GM19328 (cell line): ENCODE results near the gene FIP1L1.
"Not testable (repeated sequence)": the region's sequence is repeated elsewhere in the genome, so short reads cannot be mapped to it uniquely, and the experiment has no call there.

Experiments
- ATAC-seq: cut with Tn5 transposase; IDR thresholded peaks from one replicate; pipeline ENCODE4 v1.9.1; 2021; ENCODE audit warnings: mild to moderate bottlenecking, moderate library complexity; ENCODE audit not compliant: unreplicated experiment

The FIP1L1 gene, protein sequence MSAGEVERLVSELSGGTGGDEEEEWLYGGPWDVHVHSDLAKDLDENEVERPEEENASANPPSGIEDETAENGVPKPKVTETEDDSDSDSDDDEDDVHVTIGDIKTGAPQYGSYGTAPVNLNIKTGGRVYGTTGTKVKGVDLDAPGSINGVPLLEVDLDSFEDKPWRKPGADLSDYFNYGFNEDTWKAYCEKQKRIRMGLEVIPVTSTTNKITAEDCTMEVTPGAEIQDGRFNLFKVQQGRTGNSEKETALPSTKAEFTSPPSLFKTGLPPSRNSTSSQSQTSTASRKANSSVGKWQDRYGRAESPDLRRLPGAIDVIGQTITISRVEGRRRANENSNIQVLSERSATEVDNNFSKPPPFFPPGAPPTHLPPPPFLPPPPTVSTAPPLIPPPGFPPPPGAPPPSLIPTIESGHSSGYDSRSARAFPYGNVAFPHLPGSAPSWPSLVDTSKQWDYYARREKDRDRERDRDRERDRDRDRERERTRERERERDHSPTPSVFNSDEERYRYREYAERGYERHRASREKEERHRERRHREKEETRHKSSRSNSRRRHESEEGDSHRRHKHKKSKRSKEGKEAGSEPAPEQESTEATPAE

DNA sequence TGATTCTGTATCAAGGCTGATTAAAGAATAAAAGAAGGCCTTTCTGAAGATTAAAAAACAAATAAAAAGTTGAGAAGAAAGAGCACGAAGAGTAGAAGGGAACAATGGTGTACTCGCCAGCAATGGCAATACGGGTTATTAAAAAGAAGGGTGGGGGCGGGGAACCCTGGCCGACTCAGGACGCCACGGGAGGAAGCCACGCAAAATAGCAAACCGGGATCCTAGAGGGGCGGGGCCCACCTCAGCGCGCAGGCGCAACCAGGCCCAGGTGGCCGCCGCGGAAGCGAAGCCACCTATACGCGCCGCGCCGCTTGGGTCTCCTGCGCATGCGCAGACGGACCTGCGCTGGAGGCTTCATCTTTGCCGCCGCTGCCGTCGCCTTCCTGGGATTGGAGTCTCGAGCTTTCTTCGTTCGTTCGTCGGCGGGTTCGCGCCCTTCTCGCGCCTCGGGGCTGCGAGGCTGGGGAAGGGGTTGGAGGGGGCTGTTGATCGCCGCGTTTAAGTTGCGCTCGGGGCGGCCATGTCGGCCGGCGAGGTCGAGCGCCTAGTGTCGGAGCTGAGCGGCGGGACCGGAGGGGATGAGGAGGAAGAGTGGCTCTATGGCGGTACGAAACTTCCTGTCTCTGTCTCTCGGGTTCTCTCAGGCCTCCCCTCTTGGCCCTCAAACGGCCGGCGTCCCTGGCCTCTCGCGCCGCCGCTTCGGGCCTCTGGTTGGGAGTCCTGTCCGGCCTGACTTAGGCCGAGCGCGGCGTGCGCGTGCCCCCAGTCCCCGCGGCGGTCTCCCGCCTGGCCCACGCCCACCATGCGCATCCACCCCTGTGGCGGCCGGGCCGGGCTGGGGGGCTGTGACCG lies at the start of gene FIP1L1:
Gene FIP1L1 (plus strand): TSS at position 323 of the 852 bp plus-strand sequence. CDS start 198 bp downstream, at position 521.
- ATAC-seq, result peak; percentile 86

- ATAC-seq, result not testable (repeated sequence)
Measured at GRCh38 chr4:53334916-53335315, 42.5 kb upstream of the FIP1L1 start.

- not testable (repeated sequence) for ATAC-seq
Measured at GRCh38 chr4:53340145-53340544, 37.3 kb upstream of the FIP1L1 start.

- not testable (repeated sequence) for ATAC-seq
Measured at GRCh38 chr4:53346392-53346791, 31.0 kb upstream of the FIP1L1 start.

DNA sequence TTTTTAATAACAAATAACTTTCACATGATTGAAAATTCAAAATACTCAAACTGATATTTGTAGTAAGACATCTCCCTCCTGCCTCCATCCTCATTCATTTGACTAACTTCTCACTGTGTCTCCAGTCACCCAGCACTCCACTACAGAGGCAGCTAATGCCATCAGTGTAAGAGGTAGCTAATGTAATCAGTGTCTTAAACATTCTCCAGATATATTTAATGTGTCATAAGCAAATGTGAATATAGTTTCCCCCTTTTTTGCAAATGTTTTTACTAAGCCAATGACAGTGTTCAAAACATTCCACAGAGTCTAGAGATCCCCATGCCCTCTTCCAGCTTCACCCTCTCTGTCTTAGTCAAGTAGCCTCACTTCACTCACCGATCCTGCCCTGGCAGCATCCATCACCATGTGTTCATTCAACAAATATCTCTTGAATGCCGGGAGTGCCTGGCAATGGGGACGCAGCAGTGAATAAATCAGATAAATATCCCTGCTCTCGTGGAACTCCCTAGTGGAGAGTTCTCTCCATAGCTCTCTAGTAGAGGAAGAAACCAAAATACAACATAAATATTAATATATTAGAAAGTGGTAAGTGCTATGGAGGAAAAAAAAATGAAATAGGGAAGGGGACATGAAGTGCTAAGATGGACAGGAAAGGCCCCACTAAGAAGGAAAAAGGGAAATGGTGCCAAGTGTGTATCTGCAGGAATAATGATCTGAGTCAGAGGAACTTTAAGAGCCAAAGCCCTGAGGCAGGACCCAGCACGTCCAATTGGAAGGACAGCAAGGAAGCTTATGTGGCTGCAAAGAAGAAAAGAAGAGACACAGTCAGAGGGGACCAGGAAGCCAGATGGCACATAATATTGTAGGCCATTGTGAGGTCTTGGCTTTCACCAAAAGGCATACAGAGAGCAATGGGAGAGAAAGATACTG lies 30.3 kb upstream of the FIP1L1 start:
- no peak for ATAC-seq

DNA sequence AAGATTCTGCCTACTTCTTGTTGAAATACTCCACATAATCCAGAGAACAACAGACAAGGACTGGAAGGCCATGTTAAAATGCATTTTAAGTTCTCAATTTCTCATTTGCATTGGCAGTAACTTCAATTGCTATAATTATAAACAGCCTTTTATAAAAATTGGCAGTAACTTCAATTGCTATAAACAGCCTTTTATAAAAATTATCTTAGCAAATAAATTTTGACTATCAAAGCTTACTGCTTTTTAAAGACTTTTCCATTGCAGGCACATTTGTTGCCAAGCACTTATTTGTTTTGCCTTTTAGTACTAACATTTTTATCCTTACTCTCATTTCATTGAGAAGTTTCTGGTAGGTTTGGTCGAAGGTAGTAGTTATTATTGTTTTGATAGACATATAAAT lies 29.4 kb upstream of the FIP1L1 start:
- no peak for ATAC-seq

DNA sequence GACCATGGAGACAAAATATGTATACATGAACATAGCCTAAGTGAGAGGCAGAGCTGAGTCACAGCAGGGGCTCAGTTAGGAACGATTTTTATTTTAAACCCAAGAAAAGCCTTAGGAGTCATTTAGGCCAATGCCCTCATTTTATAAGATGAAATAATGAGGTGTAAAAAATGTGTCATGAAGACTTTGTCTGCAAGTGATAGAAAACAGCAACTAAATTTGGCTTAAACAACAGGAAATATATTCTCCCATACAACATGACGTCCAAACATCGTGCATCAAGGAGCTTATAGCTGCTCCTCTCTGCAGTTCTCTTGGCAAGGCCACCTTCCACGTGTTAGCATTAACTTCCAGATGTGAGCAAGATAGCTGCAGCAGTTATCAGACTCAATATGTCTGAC lies 28.4 kb upstream of the FIP1L1 start:
- no peak for ATAC-seq

GRCh38 chr4:53354012-53354722 lies 23.3 kb upstream of the FIP1L1 start:
- ATAC-seq, result no peak

DNA sequence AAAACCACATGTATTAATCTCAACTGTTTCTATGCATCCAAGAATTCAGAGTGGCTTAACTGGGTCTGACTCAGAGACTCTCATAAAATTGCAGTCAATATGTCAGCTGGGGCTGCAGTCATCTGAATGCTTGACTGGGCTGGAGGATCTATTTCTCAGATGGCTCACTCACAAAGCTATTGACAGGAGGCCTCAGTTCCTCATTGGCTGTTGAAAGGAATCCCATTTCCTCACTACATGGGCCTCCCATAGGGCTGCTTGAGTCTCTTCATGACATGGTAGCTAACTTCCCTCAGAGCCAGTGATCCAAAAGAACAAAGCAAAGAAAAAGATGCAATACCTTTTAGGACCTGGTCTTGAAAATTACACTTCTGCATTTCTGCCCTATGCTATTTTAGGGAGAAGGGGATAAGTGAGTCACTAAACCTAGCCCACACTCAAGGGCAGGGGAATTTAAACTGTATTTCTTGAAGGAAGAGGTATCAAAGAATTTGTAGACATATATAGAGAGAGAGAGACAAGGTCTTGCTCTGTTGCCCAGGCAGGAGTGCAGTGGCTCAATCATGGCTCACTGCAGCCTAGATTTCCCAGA lies 21.4 kb upstream of the FIP1L1 start:
- ATAC-seq, result no peak

GRCh38 chr4:53361451-53361850 lies 16.0 kb upstream of the FIP1L1 start:
- ATAC-seq, result no peak

DNA sequence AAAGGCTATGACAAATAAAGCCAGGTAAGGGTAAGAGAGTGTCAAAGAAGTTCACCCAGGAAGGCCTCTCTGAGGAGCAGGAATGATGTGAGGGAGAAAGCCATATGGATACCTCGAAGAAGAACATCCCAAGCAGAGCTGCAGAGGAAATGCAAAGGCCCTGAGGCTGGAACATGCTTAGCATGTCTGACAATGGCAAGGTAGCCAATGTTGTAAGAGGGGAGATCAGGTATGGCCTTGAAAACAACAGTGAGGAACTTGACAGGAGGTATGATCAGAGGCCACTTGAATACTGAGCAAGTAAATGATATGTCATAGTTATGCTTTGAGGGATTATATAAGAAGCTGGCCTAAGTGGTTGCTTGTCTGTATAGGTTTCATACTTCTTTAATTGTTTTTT lies 15.3 kb upstream of the FIP1L1 start:
- ATAC-seq, result no peak

GRCh38 chr4:53364624-53365023 lies 12.8 kb upstream of the FIP1L1 start:
- no peak for ATAC-seq

DNA sequence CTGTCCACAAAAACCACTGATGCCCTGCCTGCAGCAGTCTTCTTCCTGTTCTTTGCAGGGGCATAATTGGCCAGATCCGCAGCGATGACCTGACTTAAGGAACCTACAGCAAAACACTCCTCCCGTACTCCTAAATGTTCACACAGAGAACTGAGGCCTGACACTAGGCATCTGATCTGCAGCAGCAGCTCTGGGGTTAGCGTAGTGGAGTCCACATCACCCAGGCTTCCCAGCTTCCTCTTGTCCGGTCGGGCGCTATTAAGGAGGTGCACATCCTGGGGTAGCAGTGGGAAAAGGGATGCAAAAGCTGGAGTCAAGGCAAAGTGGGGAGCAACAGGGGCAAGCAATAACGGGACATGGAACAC lies 12.3 kb upstream of the FIP1L1 start:
- ATAC-seq, result no peak

DNA sequence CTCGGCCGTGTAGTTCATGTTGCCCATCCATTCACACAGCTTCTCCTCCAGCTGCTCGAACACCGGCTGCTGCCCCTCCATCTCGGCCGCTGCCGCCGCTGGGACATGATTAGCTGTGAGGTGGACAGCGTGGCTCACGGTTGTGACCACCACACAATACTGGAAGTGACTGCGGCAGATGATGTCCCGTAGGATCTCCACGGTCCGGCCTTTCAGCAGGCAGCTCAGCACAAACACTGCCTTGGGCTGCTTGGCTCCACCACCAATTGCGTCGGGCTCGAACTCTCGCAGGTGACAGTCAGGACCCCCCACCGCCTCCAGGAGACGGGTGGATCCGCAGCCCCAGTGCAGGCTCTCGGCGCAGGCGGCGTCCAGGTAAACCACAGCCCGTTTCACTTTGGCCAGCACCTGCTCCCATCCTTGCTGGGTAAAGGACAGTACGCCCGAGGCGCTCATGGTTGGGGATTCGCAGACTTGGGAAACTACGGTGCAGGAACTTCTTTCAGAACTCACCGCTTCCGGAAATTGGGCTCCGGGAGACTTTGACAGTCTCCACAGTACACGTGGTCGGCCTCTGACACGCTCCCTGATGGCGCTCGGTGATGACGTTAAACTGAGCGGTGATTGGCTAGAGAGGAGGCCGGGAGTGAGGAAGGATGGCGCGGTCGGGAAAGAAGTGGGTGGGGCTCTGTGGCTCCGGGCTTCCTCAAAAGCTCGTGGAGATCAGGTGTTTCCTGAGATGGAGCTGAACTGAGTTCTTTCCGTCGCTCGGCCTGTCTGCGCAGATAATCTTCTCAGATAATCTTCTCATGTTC lies 11.7 kb upstream of the FIP1L1 start, which contains the start of gene SCFD2:
Gene SCFD2 (minus strand): TSS at position 576 of the 815 bp plus-strand sequence.
- peak; percentile 97 for ATAC-seq

- ATAC-seq, result no peak
Measured at GRCh38 chr4:53366301-53366716, 11.1 kb upstream of the FIP1L1 start.

DNA sequence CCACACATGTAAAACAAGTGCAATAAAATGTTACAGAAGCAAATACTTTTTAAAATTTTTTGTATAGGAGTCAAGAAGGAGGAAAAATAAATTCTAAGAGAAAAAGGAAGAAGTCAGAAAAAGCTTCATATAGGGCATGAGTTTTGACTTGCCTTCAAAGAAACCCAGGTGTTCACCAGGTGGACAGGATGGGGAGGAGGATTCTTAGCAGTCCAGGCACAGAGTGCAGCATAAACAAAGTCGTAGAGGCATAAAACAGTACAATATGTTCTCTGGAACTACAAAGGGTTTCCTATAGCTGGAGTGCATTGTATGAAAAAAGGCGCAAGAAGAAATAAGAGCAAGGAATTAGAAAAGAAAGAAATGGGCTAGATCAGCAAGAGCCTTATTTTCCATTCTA lies 9.7 kb upstream of the FIP1L1 start:
- ATAC-seq, result no peak

- ATAC-seq, result no peak
Measured at GRCh38 chr4:53371049-53371448, 6.4 kb upstream of the FIP1L1 start.

- no peak for ATAC-seq
Measured at GRCh38 chr4:53371843-53372521, 5.5 kb upstream of the FIP1L1 start.
